Hematopoietic multipotent progenitor cell treated with erythropoietin and hydrocortisone succinate and interleukin-3 and kit ligand, for 17 days (in vitro differentiated cells): Measurements from ENCODE around the gene INSL3.
"Not testable (repeated sequence)": the region's sequence is repeated elsewhere in the genome, so short reads cannot be mapped to it uniquely, and the experiment has no call there.

Source experiments
- DNase-seq: peaks from one replicate; pipeline ENCODE4 v3.0.0-alpha.2; 2015; ENCODE audit warnings: low spot score

The INSL3 gene

DNA sequence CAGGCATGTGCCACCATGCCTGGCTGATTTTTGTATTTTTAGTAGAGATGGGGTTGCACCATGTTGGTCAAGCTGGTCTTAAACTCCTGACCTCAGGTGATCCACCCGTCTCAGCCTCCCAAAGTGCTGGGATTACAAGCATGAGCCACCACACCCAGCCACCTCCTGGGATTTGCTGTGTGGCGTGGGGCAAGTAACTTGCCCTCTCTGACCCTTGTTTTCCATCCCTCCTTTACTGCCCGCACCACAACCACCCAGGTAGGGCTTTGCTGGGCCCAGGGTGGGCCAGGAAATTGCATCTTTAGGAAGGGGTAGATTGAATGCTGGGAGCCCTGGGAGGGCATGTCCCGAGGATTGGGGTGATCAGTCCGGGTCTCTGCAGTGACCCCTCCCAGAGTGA, 37.6 kb downstream of the INSL3 start:
- DNase-seq = not testable (repeated sequence)

DNA sequence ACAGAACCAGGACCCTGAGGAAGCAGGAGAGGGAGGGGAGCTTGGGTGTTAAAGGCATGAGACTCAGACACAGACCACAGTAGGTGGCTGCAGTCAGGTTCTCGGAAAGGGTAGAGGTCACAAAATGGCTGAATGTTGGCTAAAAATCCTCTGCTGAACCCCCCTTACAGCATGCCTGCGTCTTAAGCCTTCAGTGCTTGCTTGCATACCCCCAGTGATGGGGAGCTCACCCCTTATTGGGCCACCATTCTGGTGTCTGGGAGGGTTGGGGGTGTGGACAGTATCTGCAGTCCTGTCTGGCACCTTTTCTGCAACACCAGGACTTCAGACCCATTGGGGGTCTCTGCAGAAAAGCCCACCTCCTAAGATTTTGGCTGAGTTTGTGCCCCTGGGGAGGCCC, 40.5 kb downstream of the INSL3 start:
- no peak for DNase-seq

DNA sequence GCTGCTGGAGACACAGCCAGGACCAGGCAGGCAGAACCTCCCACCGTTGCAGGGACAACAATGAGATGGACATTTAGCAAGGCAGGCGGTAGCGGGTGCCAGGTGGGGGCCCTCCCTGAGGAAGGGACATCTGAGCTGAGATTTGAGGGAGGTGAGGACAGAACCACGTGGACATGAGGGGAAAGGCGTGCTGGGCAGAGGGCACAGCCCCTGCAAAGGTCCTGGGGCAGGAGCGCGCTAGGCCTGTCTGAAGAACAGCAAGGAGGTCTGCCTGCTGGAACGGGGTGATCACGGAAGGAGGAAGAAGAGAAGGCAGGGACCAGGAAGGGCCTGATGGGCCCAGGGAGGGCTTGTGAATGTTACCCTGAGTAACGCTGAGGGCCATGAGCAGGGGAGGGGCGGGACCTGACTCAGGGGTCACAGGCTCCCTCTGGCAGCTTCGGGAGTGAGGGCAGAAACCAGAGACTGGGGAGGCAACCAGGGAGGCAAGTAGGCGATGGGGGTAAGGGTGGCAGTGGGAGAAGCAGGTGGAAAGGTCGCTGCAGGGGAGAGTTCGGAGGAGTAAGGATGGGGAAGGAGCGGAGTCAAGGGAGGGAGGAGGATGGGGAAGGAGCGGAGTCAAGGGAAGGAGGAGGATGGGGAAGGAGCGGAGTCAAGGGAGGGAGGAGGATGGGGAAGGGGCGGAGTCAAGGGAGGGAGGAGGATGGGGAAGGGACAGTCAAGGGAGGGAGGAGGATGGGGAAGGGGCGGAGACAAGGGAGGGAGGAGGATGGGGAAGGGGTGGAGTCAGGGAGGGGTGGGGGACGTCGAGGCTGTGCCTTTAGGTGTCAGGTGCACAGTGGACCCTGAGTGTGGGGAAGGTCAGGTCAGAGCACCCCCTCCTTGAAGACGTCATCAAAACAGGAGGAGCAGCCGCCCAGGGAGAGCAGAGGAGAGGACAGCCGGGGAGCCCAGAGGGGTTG, 42.1 kb downstream of the INSL3 start:
- DNase-seq = no peak

DNA sequence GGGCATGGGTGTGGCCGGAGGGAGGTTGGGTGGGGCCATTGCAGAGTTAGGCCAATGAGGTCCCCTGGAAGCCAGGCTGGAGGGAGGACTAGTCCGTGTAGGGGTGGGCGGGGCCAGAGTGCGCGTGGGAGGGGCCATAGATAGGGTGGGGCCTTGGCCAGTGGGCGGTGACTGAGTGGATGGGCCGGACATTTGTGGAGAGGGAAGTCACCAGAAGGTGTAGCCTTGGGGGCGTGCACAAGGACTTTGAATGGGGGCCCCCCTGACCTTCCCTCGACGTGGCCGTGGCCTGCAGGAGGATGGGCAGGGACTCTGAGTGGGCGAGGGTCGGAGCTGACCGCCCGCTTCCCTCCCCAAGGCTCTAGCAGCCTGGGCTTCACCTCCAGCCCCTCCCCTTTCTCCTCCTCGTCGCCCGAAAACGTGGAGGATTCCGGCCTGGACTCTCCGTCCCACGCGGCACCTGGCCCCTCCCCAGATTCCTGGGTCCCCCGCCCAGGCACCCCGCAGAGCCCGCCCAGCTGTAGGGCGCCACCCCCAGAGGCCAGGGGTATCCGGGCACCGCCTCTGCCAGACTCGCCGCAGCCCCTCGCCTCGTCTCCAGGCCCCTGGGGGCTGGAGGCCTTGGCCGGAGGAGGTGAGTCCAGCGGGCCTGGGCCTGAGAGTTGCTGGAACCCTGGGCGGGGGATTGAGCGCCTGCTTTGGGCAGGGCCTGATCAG, 42.9 kb downstream of the INSL3 start:
- peak; percentile 57 for DNase-seq

DNA sequence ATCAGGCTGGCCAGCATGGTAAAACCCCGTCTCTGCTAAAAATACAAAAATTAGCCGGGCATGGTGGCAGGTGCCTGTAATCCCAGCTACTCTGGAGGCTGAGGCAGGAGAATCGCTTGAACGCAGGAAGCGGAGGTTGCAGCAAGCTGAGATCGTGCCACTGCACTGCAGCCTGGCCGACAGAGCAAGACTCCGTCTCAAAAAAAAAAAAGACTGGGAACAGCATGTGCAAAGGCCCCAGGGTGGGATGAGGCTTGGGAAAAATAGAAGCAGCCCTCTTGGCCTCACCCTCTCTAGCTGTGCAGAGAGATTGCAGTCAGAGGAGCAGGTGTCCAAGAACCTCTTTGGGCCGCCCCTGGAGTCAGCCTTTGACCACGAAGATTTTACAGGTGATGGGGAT, 43.5 kb downstream of the INSL3 start:
- DNase-seq = not testable (repeated sequence)

DNA sequence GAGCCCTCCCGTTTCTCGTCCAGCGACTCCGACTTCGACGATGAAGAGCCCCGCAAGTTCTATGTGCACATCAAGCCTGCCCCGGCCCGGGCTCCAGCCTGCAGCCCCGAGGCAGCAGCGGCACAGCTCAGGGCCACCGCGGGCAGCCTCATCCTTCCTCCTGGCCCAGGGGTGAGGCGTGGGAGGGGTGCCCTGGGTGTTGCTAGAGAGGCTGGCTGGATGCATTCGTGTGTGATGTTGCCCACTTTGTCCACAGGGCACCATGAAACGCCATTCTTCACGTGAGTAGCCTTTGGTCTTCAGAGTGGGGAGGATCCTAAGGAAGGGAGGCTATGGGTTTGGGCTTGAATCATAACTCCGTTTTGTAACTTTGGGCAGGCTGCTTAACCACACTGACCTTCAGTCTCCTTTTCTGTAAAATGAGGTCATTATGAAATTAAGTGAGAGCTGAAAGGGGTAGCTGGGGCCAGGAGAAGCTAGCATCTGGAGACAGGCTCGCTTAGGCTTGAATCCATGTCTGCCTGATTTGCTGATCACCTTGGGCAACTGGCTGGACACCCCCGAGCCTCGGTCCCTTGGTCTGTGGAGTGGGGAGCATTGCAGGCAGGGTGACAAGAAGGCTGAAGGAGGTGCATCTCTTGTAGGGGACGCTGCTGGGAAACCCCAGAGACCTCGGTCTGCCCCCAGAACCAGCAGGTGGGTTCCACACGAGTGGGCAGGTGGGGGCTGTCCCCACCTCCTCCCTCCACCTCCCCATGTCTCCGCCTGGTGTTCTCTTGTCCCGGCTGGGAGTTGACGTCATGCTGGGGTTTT, 45.1 kb downstream of the INSL3 start:
- no peak for DNase-seq

DNA sequence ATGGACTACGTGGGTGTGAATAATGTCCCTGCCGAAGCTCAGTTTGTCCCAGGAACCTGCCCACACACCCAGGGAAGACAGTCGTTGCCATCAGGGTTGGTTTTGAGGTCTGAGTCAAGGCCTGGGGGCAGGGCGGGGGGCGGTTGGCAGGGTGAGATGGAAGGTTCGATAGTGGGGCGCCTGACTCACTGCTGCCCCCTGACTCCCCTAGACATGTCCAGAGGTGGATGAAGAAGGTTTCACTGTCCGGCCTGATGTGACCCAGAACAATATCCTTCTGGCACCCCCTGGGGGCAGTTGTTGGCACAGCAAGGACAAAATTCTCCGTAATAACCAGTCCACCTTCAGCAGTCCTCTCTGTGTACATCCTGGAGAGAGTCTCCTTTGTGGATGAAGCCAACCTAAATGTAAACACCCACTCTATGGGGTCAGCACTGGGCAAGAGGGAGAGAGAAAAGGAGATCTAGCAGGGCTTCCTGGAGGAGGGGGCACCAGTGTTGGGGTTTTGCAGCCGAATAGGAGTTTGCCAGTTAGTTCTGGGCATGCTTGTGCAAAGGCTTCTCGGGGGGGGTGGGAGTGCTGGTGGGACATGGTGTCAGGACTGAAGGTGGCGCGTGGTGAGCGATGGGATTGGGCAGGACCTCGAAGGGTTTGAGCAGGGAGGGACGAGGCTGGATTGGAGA, 45.9 kb downstream of the INSL3 start:
- peak; percentile 58 for DNase-seq

DNA sequence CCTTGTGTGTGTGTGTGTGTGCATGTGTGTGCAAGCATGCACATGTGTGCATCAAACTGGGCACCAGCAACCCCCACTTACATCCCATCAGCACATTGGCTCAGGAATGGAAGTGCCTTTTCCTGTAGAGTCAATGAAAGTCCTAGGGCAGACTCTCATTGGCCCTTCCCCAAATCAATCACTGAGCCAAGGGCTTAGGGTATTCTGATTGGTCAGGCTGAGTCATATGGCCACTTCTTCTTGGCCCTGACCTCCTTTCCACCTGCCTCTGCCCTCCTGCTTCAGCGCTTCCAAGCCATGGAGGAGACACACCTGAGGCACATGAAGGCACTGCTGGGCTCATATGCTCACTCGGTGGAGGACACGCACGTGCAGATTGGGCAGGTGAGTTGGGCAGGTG, 49.1 kb downstream of the INSL3 start:
- DNase-seq = no peak

DNA sequence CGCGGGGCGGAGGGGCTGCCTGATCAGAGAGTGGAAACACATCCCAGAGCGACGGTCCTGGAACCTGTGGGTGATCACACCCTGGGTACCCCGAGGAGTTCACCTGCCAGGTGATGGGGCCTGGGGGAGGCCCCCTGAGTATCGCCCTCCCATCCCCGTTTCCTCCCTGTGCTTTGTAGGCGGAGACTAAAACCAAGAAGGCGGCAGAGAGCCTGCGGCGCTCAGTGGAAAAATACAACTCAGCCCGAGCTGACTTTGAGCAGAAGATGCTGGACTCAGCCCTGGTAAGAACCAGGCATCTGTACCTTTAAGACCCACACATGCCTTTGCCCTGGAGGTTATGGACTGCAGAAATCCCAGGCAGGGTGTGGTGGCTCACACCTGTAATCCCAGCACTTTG, 50.7 kb downstream of the INSL3 start:
- DNase-seq = no peak

DNA sequence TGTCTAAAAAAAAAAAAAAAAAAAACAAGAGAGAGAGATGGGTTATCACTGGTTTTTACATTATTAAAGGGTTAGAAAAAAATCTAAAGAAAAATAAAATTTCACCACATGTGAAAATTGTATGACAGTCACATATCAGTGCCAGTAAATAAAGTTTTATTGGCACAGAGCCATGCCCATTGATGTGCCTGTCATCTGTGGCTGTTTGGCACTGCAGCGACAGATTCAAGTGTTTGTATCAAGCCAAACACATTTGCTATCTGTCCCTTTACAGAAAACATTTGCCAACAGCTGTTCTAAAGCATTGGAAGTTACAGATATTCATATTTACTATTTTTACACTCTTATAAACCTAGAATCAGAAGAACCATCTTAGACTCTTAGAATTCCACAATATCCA, 53.8 kb downstream of the INSL3 start:
- peak; percentile 62 for DNase-seq

DNA sequence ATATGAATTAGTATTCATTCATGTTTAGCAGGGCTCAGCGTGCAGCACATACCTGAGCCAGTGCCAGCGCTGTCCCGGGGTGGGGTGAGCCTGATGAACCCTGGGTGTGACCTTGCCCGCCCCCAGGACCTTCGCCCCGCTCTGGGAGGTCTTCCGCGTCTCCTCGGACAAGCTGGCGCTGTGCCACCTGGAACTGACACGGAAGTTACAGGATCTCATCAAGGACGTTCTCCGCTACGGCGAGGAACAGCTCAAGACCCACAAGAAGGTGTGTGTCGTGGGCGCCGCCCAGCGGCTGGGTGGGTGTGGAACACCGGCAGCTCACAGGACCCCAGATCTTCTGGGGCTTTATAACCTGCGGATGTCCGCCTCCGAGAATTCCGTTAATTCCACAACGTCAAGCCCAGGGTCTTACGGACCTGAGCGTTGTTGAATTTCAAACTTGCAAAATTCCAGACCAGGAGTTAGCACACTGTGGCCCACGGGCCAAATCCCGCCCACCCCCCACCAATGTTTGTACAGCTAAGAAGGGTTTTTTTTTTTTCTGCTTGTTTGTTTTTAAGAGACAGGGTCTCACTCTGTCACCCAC, 54.7 kb downstream of the INSL3 start:
- peak; percentile 63 for DNase-seq
